GM18517 (cell line): Measurements from ENCODE around the gene TMTC4.
"Not testable (repeated sequence)": the region's sequence is repeated elsewhere in the genome, so short reads cannot be mapped to it uniquely, and the experiment has no call there.

ENCODE experiments used
- ATAC-seq: cut with Tn5 transposase; IDR thresholded peaks from one replicate; pipeline ENCODE4 v1.9.1; 2021; ENCODE audit warnings: mild to moderate bottlenecking, moderate library complexity; ENCODE audit not compliant: unreplicated experiment

Gene TMTC4

DNA sequence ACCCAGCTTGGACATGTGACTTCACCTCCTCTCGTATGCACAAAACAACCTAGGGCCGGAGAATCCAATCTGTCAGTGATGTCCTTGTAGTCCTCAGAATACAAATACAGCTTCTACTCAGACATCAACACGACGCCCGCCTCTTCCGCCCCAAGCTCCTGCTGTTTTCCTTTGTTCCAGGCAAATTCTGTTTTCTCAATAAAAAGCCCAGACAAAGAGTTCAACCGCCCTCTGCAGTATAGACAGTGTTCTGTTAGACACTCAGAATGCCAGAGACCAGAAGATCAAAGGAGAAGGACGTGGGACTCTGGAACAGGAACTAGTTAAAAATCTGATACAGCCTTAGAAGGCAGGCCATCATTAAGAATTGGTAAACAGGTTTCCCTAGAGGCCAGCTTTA, 44.0 kb downstream of the TMTC4 start:
- no peak for ATAC-seq

DNA sequence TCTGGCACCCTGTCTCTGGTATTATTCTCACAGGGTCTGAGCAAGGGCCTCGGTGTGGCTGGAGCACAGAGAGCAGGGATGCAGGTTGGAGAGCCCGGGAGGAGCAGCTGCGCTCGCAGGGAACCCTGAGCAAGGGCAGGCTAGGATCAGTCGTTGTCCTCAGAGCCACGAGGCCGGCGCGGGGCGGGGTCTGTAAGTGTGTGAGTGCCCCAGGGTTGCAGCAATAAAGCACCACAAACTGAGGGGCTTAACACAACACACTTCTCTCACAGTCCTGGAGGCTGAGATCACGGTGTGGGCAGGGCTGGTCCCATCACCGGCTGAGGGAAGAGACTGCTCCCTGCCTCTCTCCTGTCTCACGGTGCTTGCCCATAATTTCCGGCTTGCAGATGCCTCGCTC, 47.5 kb downstream of the TMTC4 start:
- no peak for ATAC-seq

DNA sequence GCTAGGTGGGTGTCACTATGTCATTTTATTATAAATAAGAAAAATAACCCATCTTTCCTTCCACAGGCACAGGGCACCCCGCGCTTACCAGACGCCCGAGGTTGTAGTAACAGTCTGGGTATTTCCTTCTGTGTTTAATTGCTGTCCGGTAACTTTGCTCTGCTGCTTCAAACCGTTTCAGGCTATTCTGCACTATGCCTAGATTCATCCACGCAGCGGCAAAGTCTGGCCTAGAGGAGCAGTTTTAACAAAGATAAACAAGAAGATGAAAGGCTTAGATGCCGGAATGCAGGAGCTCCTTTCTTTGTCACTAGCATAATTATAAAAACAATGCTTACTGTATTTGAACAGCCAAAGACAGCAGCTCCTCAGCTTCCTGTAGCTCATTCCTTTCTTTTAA, 49.1 kb downstream of the TMTC4 start:
- no peak for ATAC-seq

GRCh38 chr13:100620792-100621191, 53.8 kb downstream of the TMTC4 start:
- ATAC-seq: no peak

GRCh38 chr13:100619940-100620339, 54.7 kb downstream of the TMTC4 start:
- ATAC-seq: no peak

GRCh38 chr13:100618897-100619296, 55.7 kb downstream of the TMTC4 start:
- not testable (repeated sequence) for ATAC-seq

DNA sequence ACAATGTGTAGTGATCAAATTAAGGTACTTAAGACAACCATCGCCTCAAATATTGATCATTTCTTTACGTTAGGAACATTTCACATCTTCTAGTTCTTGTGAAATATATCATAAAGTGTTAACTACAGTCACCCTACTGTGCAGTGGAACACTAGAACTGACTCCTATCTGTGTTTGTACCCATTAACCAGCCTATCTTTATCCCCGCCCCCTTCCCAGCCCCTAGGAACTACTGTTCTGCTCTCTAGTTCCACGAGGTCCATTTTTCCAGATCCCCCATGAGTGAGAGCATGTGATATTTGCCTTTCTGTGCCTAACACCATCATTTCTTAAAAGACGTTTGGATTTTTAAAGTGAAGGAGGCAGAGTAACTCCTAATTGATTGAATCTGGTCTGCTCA, 61.6 kb downstream of the TMTC4 start:
- no peak for ATAC-seq

DNA sequence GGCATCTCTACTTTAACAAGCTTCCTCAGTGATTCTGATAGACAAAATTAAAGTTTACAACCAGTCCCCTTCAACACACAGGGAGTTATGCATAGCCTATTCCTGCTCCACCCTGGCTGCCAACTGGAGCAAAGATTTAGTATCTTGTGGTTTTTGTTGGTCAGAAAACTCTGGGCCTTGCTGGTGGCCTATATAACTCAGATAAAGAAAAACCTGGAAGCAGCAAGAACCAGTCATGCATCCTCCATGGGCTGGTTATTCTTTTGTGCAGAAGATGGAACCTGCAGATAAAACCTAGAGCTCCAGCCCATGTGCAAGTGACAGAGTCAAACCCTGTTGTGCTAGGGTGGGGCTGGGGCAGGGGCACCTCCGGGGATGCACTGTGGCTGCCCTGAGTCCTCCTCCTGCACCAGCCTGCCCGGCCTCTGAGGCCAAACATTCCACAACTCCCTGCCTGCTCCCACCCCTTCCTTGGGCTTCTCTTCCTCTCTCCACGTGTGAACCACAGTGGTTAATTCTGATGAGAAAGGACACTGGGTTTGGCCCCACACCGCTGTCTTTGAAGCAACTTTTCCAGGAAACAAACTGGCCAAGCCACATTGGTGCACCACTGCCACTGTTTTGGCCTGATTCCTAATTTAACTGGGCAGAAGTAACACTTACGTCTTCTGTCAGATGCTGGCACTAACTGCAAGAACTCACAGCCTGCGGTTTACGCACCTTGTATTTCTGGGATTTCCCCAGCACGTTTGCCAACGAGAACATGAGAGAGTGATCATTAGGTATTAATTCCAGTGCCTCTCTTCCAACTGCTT, 62.7 kb downstream of the TMTC4 start:
- ATAC-seq: no peak

DNA sequence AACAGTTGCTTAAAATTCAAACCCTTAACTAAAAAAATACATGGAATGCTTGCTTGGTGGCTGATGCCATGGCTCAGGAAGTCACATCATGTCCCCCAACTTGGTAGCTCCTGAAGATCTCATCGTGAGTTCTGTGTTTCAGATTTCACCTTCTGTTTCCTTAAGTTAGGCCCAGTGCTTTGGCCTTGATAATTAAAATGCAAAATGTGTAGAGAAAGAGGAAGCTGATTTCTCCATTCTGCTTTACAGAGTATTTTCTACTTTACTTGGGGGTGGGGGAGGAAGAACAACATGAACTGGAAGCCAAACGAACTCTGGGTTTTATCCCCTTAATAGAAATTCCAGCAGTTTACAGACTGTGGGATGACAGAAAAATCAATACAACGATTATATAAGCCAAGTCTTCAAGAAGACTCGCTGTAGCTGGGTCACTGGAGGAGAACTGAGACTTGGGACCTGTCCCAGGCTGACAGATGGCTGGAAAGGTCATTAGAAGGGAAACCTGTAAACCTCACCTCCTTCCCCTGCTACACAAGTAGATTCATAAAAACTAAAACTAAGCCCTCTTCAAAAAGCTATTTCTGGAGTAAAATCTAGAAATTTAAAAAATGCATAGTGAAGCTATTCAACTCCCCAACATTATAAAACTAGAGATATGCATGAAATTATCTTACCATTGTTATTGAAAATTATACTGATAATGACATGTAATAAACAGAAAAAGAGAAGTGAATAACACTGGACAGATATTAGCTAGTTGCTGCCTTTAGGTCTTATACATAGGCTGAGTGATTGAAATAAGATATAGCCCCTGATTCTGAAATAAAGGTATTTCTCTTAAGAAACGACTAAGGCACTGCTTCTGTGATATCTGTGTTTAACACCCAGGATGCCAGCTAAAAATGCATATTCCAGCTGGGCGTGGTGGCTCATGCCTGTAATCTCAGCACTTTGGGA, 63.9 kb downstream of the TMTC4 start:
- no peak for ATAC-seq

- peak; percentile 95 for ATAC-seq
Measured at GRCh38 chr13:100608906-100609305, 65.7 kb downstream of the TMTC4 start.

- ATAC-seq: no peak
Measured at GRCh38 chr13:100608489-100608888, 66.1 kb downstream of the TMTC4 start.

DNA sequence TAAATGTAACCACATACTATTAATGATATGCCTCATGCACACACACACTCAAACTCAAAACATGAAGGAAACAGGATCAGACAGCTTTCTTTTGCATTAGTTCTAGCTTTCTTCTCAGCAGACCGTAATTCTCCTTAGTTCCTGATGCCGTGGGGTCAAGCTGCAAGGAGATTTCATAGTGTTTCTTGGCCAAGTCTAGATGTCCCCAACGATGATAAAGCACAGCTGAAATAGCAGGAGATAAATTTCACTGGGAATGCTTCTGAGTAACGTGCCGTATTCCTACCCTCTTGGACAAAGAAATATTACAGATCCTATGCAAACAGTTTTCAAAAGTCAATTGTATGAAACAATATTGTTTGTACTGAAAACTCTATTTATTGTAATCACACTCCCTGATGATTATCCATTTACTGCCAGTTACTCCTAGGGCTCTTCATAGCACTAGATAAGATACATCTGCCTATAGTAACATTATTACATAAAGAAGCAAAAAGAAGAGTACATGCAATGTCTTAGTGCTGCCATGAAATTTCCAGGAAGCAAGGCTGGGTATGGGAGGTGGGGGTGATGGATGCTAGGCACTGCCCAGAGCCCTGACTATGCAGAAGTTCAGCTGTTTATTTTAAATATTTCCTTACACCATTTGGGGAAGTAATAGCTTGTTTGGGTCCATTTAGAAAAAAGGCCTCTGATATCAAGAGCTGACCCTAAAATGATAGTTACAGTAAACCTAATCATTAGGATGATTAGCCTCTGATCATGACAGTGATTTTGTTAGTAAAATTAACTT, 69.5 kb downstream of the TMTC4 start:
- ATAC-seq: no peak

DNA sequence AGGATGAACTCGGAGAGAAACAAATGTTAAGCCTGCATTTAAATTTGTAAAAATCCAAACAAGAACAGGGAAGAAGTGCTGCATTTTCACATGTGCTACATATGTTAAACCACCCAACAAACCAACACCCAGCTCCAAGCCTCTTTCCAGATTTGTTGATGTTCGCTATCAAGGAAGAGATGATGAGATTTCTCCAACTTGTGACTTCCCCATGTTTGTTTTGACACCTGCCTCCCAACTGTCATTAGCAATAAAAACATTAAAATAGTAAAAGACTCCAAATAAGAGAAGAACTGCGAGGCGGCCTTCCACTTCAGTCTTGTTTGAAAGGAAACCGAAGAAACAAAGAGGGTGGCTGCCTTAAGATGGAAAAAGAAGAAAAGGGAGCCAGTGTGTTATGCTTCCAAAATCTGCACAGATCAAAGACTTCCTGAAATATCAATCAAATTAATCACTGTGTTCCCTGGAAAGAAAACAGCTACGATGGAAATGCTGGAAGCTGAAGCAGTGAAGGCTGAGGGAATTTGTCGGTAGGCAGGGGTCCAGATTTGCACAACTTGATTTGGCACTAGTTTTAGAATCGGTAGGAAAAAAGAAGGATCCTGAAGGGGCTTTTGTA, 72.0 kb downstream of the TMTC4 start:
- ATAC-seq: no peak

DNA sequence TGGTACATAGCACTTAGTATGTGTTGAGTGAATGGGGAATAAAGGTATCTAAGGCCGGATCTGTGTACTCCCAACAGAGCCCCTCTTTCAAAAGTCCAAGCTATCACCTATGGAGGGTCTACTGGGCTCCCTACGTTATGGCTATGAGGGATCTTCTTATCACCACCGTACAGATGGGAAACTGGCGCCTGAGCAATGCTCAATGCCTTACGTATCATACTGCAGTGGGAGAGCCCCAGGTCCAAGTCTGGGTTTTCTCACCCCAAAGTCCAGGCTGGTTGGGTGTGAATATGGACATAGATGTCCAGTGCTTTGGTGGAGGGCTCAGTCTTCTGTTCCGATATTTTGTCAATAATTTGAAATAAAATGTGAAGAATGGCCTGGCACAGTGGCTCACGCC, 72.9 kb downstream of the TMTC4 start:
- ATAC-seq: no peak

- no peak for ATAC-seq
Measured at GRCh38 chr13:100600915-100601314, 73.7 kb downstream of the TMTC4 start.

- ATAC-seq: no peak
Measured at GRCh38 chr13:100600461-100600860, 74.1 kb downstream of the TMTC4 start.

GRCh38 chr13:100597253-100597652, 77.3 kb downstream of the TMTC4 start:
- no peak for ATAC-seq

DNA sequence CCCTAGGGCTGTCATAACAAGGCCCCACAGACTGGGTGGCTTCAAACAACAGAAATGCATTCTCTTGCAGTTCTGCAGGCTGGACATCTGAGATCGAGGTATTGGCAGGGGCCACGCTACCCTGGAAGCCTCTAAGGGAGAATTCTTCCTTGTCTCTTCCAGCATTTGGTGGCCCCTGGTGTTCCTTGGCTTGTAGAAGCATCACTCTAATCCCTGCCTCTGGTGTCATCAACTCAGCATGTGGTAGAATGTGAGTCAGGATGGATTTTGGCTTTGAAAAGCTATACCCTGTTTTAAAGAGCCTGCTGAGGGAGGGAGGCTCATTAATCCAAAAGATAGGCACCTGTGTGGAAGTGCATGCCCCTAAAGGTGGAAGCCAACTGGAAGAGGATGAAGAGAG, 78.1 kb downstream of the TMTC4 start:
- ATAC-seq: no peak

GRCh38 chr13:100594731-100595130, 79.9 kb downstream of the TMTC4 start:
- no peak for ATAC-seq

GRCh38 chr13:100594255-100594654, 80.3 kb downstream of the TMTC4 start:
- ATAC-seq: no peak
